Measurements from ENCODE around the gene CLIP3. TPM values are rescaled to one million over a fixed set of nuclear protein-coding genes. Genes with fewer than 3 reads are reported as not detected.
A peak's percentile ranks its signal among the peaks of the same experiment; 100 is the strongest.

CLIP3 gene
- total and polyA plus RNA-seq, 9 of the 15 experiments (the other 6 are each of a cell fraction or from before 2014, with no cell fraction given), result 0.01 to 0.50 (median 0.15) TPM; not detected in 1

GRCh38 chr19:36054733-36055686 lies 22.3 kb upstream of the CLIP3 start, which contains the start of gene WDR62 (continued):
- TF ChIP-seq NR2C1 (IDR thresholded peaks at IDR 0.05) (no peak), NR2C1 (tag; IDR thresholded peaks at IDR 0.05) (no peak), MCM7 (IDR thresholded peaks at IDR 0.05) (no peak), RBBP5 (IDR thresholded peaks at IDR 0.05; ENCODE audit: borderline replicate concordance, insufficient read depth, low read length, poor library complexity, severe bottlenecking) (peak; percentile 53), CBX2 (IDR thresholded peaks at IDR 0.05; ENCODE audit: insufficient read depth, low read length, poor library complexity, severe bottlenecking) (no peak), NFRKB (IDR thresholded peaks at IDR 0.05; ENCODE audit: low read depth) (peak; percentile 67), CBX5 (IDR thresholded peaks at IDR 0.05; ENCODE audit: borderline replicate concordance, low read depth) (no peak), NR4A1 (CRISPR knock-in tag; IDR thresholded peaks at IDR 0.05) (no peak; the same call in 1 of the 2 replicates), NR4A1 (tag; IDR thresholded peaks at IDR 0.05) (no peak), ZNF124 (CRISPR knock-in tag; IDR thresholded peaks at IDR 0.05) (no peak), ARID3A (IDR thresholded peaks at IDR 0.05; ENCODE audit: borderline replicate concordance, low read depth, low read length) (no peak), ZBTB17 (CRISPR knock-in tag; IDR thresholded peaks at IDR 0.05) (no peak), ZNF717 (CRISPR knock-in tag; IDR thresholded peaks at IDR 0.05) (no peak), NFXL1 (CRISPR knock-in tag; IDR thresholded peaks at IDR 0.05) (no peak), TARDBP (IDR thresholded peaks at IDR 0.05) (peak; percentile 34; the same call in 1 of the 2 replicates), DNMT1 (IDR thresholded peaks at IDR 0.05) (no peak), SAP30 (IDR thresholded peaks at IDR 0.05; ENCODE audit: borderline replicate concordance, insufficient read depth, low read depth, low read length, poor library complexity, severe bottlenecking) (peak; percentile 99), IRF2 (CRISPR knock-in tag; IDR thresholded peaks at IDR 0.05) (no peak), POLR2AphosphoS2 (IDR thresholded peaks at IDR 0.05; ENCODE audit: low read length) (no peak; the same call in 1 of the 2 replicates), ZNF589 (CRISPR knock-in tag; IDR thresholded peaks at IDR 0.05; ENCODE audit: low read depth) (no peak), AFF1 (IDR thresholded peaks at IDR 0.05; ENCODE audit: low read depth in 1 of 2, partially characterized antibody in 2 of 2) (no peak), KAT8 (IDR thresholded peaks at IDR 0.05; ENCODE audit: low read depth) (no peak)
- TF ChIP-seq, protein P1, sequence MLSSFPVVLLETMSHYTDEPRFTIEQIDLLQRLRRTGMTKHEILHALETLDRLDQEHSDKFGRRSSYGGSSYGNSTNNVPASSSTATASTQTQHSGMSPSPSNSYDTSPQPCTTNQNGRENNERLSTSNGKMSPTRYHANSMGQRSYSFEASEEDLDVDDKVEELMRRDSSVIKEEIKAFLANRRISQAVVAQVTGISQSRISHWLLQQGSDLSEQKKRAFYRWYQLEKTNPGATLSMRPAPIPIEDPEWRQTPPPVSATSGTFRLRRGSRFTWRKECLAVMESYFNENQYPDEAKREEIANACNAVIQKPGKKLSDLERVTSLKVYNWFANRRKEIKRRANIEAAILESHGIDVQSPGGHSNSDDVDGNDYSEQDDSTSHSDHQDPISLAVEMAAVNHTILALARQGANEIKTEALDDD (IDR thresholded peaks at IDR 0.05), result no peak

Measured in K562 (cell line).